Stimulated activated CD8-positive, alpha-beta memory T cell treated with anti-CD3 and anti-CD28 coated beads, Interleukin-7, amount 100 ng/mL, for 1 hour (primary cell): Measurements from ENCODE around the gene RPL37A.

Experiments
- DNase-seq, 2 donors: peaks; one replicate each; pipeline ENCODE4 v3.0.0-alpha.2; 2020; ENCODE audit warnings: low read depth in 2 of 2

The RPL37A gene

GRCh38 chr2:216490061-216490460 is 8.6 kb upstream of the RPL37A start:
- no peak for DNase-seq

GRCh38 chr2:216491793-216492596 is 6.6 kb upstream of the RPL37A start:
- DNase-seq: no peak

GRCh38 chr2:216492597-216493333 is 5.9 kb upstream of the RPL37A start:
- no peak for DNase-seq

GRCh38 chr2:216493334-216493685 is 5.3 kb upstream of the RPL37A start:
- no peak for DNase-seq

GRCh38 chr2:216495656-216496055 is 3.0 kb upstream of the RPL37A start:
- no peak for DNase-seq

GRCh38 chr2:216497382-216498069 is 1.1 kb upstream of the RPL37A start:
- DNase-seq: no peak

GRCh38 chr2:216498070-216498378 is 620 bp upstream of the RPL37A start:
- no peak for DNase-seq

- DNase-seq: no peak
Measured at GRCh38 chr2:216499641-216500218, 1.1 kb downstream of the RPL37A start.

- DNase-seq: no peak
Measured at GRCh38 chr2:216500572-216500971, 1.9 kb downstream of the RPL37A start.

GRCh38 chr2:216501854-216502253 is 3.2 kb downstream of the RPL37A start:
- no peak for DNase-seq

- no peak for DNase-seq
Measured at GRCh38 chr2:216502381-216503158, 3.9 kb downstream of the RPL37A start.

GRCh38 chr2:216503159-216503629 is 4.5 kb downstream of the RPL37A start:
- no peak for DNase-seq

- DNase-seq: no peak
Measured at GRCh38 chr2:216503697-216504375, 5.2 kb downstream of the RPL37A start.

- no peak for DNase-seq
Measured at GRCh38 chr2:216504376-216504762, 5.7 kb downstream of the RPL37A start.

- no peak for DNase-seq
Measured at GRCh38 chr2:216505133-216506106, 6.8 kb downstream of the RPL37A start.

- DNase-seq: no peak
Measured at GRCh38 chr2:216507220-216508160, 8.8 kb downstream of the RPL37A start.

- no peak for DNase-seq
Measured at GRCh38 chr2:216508229-216508628, 9.6 kb downstream of the RPL37A start.

- no peak for DNase-seq
Measured at GRCh38 chr2:216516730-216517350, 18.2 kb downstream of the RPL37A start.
